Transverse colon (tissue), 4 donors: ENCODE results near the gene AQP7.

Experiments used
- CTCF ChIP-seq, 5 experiments: fragments of 200-600 bp in 3 of 5; fragments of 450-650 bp in 2 of 5; sonication (generic) in 3 of 5; IDR thresholded peaks; 1 replicate in 2 of 5; 2 replicates in 3 of 5; pipeline ENCODE4 v1.5.1; 2016 to 2017; ENCODE audit warnings: antibody characterized with exemption in 5 of 5, inconsistent platforms in 3 of 5, mild to moderate bottlenecking in 2 of 5, moderate library complexity in 1 of 5
- EP300 ChIP-seq: sonication (generic); formaldehyde crosslinking; IDR thresholded peaks from one replicate; pipeline ENCODE4 v1.6.1; 2017; ENCODE audit warnings: antibody characterized with exemption, low read depth
- POLR2A ChIP-seq: fragments of 450-650 bp; IDR thresholded peaks from one replicate; pipeline ENCODE4 v1.6.1; 2016; ENCODE audit warnings: antibody characterized with exemption, mild to moderate bottlenecking, moderate library complexity
- POLR2AphosphoS5 ChIP-seq, 3 donors: sonication (generic); formaldehyde crosslinking; IDR thresholded peaks; one replicate each; pipeline ENCODE4 v1.6.1; 2016; ENCODE audit warnings: antibody characterized with exemption in 3 of 3

- TF ChIP-seq CTCF (IDR thresholded peaks at IDR 0.05) (no peak), POLR2A (no peak), POLR2AphosphoS5 (IDR thresholded peaks at IDR 0.05) (no peak), EP300 (no peak)
Observed at GRCh38 chr9:33430942-33431341, 28.6 kb upstream of the AQP7 start.
